Measurements from ENCODE around the gene NUP93.

GRCh38 chr16:56828647-56829046 is 98.7 kb downstream of the NUP93 start:
- TF ChIP-seq POLR2A (IDR thresholded peaks at IDR 0.05) (no peak), CTCF (IDR thresholded peaks at IDR 0.05) (no peak)
